Esophagus muscularis mucosa (tissue), 3 donors: ENCODE results near the gene GOLGA7B.

Experiments
- POLR2AphosphoS5 ChIP-seq, 2 donors: sonication (generic); formaldehyde crosslinking; IDR thresholded peaks; one replicate each; pipeline ENCODE4 v1.6.1; 2017; ENCODE audit warnings: antibody characterized with exemption in 2 of 2
- TF ChIP-seq, protein P1 (sequence below), 3 experiments: fragments of 200-600 bp in 2 of 3; fragments of 450-650 bp in 1 of 3; sonication (generic) in 2 of 3; IDR thresholded peaks; one replicate each; pipeline ENCODE4 v1.5.1; 2017 to 2019; ENCODE audit warnings: antibody characterized with exemption in 3 of 3, mild to moderate bottlenecking in 2 of 3, moderate library complexity in 1 of 3

GRCh38 chr10:97851341-97852001, 1.8 kb downstream of the GOLGA7B start:
- TF ChIP-seq, protein P1, sequence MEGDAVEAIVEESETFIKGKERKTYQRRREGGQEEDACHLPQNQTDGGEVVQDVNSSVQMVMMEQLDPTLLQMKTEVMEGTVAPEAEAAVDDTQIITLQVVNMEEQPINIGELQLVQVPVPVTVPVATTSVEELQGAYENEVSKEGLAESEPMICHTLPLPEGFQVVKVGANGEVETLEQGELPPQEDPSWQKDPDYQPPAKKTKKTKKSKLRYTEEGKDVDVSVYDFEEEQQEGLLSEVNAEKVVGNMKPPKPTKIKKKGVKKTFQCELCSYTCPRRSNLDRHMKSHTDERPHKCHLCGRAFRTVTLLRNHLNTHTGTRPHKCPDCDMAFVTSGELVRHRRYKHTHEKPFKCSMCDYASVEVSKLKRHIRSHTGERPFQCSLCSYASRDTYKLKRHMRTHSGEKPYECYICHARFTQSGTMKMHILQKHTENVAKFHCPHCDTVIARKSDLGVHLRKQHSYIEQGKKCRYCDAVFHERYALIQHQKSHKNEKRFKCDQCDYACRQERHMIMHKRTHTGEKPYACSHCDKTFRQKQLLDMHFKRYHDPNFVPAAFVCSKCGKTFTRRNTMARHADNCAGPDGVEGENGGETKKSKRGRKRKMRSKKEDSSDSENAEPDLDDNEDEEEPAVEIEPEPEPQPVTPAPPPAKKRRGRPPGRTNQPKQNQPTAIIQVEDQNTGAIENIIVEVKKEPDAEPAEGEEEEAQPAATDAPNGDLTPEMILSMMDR (IDR thresholded peaks at IDR 0.05): no peak
- TF ChIP-seq POLR2AphosphoS5 (IDR thresholded peaks at IDR 0.05): no peak
